Posterior vena cava (tissue), 2 donors: ENCODE results near the gene OBSCN. TPM values are rescaled to one million over a fixed set of nuclear protein-coding genes. Genes with fewer than 3 reads are reported as not detected.

Source experiments
- DNase-seq: peaks from one replicate; pipeline ENCODE4 v3.0.0-alpha.2; 2020; ENCODE audit warnings: low spot score
- intact Hi-C, 2 donors: fragments of 100-400 bp; cut with DNase I; formaldehyde crosslinking; loops; one replicate each; pipeline versions ENCODE4 v1.14.1 to v1.14.2; 2022 to 2023
- total RNA-seq, 2 donors: library from RNA; stranded (reverse); fragmentation: NEBNext Ultra II Directional; extraction: Animal tissue kit (Norgen Biotek cat#: 25700); gene quantifications; one replicate each; pipeline ENCODE4 v1.2.1, GENCODE V29; 2021
- donor health status: DM: yes; HTN: yes; CAD: no.
- donor health status: DM: yes; HTN: yes; CAD: no.

OBSCN gene
- total RNA-seq, 2 donors from 2014 or later: 3.5 to 6.3 TPM

GRCh38 chr1:228351850-228352249, 144.0 kb downstream of the OBSCN start:
- intact Hi-C loops: no loop called here
- peak; percentile 56 for DNase-seq

- intact Hi-C loops: no loop called here
- peak; percentile 79 for DNase-seq
Measured at GRCh38 chr1:228352677-228353481, 145.0 kb downstream of the OBSCN start.

GRCh38 chr1:228353601-228354371, 145.9 kb downstream of the OBSCN start:
- no peak for DNase-seq

GRCh38 chr1:228354390-228355320, 146.8 kb downstream of the OBSCN start:
- DNase-seq: no peak
- intact Hi-C loops: no loop called here

More at GRCh38 chr1:228353601-228354371, 145.9 kb downstream of the OBSCN start:
- intact Hi-C loops: no loop called here

- intact Hi-C loops: no loop called here
- no peak for DNase-seq
Measured at GRCh38 chr1:228356897-228357680, 149.2 kb downstream of the OBSCN start.

GRCh38 chr1:228358039-228358763, 150.4 kb downstream of the OBSCN start:
- DNase-seq: no peak
- intact Hi-C loops: no loop called here

- no peak for DNase-seq
- intact Hi-C loops: no loop called here
Measured at GRCh38 chr1:228358764-228359612, 151.1 kb downstream of the OBSCN start.

GRCh38 chr1:228359613-228360532, 152.0 kb downstream of the OBSCN start:
- DNase-seq: no peak

GRCh38 chr1:228360533-228361313, 152.9 kb downstream of the OBSCN start:
- intact Hi-C loops: no loop called here
- peak; percentile 64 for DNase-seq

More at GRCh38 chr1:228359613-228360532, 152.0 kb downstream of the OBSCN start:
- intact Hi-C loops: no loop called here

- peak; percentile 78 for DNase-seq
- intact Hi-C loops: no loop called here
Measured at GRCh38 chr1:228361314-228362140, 153.7 kb downstream of the OBSCN start.

GRCh38 chr1:228362141-228362883, 154.5 kb downstream of the OBSCN start:
- DNase-seq: peak; percentile 67
- intact Hi-C loops: no loop called here

GRCh38 chr1:228362884-228363450, 155.1 kb downstream of the OBSCN start:
- DNase-seq: peak; percentile 7
- intact Hi-C loops: no loop called here

GRCh38 chr1:228363686-228364067, 155.8 kb downstream of the OBSCN start:
- intact Hi-C loops: no loop called here
- peak; percentile 42 for DNase-seq
